ENCODE data around the gene ZNF280C. TPM values are rescaled to one million over a fixed set of nuclear protein-coding genes. Genes with fewer than 3 reads are reported as not detected.

The ZNF280C gene
- total and polyA plus RNA-seq, 2 of the 13 experiments (the other 11 are each of a cell fraction or from before 2014, with no cell fraction given), result 3.0 to 3.3 TPM

GRCh38 chrX:130296297-130296678 is 27.6 kb upstream of the ZNF280C start:
- no peaks in the 10 kb centered on the region for H3K27me3 ChIP-seq (ENCODE audit: control insufficient read depth in 1 of 2, insufficient read depth in 2 of 2, low read length in 2 of 2)
- H3K27ac ChIP-seq (ENCODE audit: extremely low read length, insufficient read depth, low read length), result no peak overlapping the region
- no peak overlapping the region for H3K9ac ChIP-seq (ENCODE audit: insufficient read depth, low read depth, low read length)
- TF ChIP-seq RXRA (CRISPR knock-in tag; IDR thresholded peaks at IDR 0.05) (no peak), ZNF775 (CRISPR knock-in tag; IDR thresholded peaks at IDR 0.05; ENCODE audit: borderline replicate concordance) (no peak), CBX1 (IDR thresholded peaks at IDR 0.05; ENCODE audit: low read depth) (no peak), CENPBD1 (CRISPR knock-in tag; IDR thresholded peaks at IDR 0.05; ENCODE audit: borderline replicate concordance, low read depth) (no peak), GRHL1 (CRISPR knock-in tag; conservative IDR thresholded peaks at IDR 0.05) (no peak), PBX3 (CRISPR knock-in tag; IDR thresholded peaks at IDR 0.05; ENCODE audit: borderline replicate concordance) (no peak), ZNF367 (CRISPR knock-in tag; IDR thresholded peaks at IDR 0.05; ENCODE audit: borderline replicate concordance) (no peak), ELF4 (CRISPR knock-in tag; IDR thresholded peaks at IDR 0.05; ENCODE audit: borderline replicate concordance) (no peak), SIN3A (IDR thresholded peaks at IDR 0.05; ENCODE audit: borderline replicate concordance, low read depth, low read length) (no peak), HOXA7 (CRISPR knock-in tag; IDR thresholded peaks at IDR 0.05) (no peak), TGIF2 (CRISPR knock-in tag; IDR thresholded peaks at IDR 0.05) (no peak), MLLT10 (CRISPR knock-in tag; IDR thresholded peaks at IDR 0.05) (no peak), MAZ (IDR thresholded peaks at IDR 0.05; ENCODE audit: borderline replicate concordance, low read depth, low read length) (no peak), MAZ (CRISPR knock-in tag; IDR thresholded peaks at IDR 0.05; ENCODE audit: low read depth) (no peak), KLF15 (CRISPR knock-in tag; IDR thresholded peaks at IDR 0.05; ENCODE audit: borderline replicate concordance) (no peak), TARDBP (CRISPR knock-in tag; IDR thresholded peaks at IDR 0.05) (no peak), MAFG (CRISPR knock-in tag; IDR thresholded peaks at IDR 0.05) (no peak), ARID4A (CRISPR knock-in tag; IDR thresholded peaks at IDR 0.05; ENCODE audit: borderline replicate concordance) (no peak)
- BruUV-seq (replicated peaks), result no TSS peak
- peaks cover 14% of the 10 kb centered on the region for H3K4me1 ChIP-seq (ENCODE audit: insufficient read depth, low read length)
- intact Hi-C loops (cut with micrococcal nuclease; ENCODE audit: unreplicated experiment), result no loop called here
- no peak overlapping the region for H3K4me3 ChIP-seq (replicated peaks in 1 of 3; ENCODE audit: insufficient read depth in 1 of 3, low read depth in 2 of 3, low read length in 3 of 3)
- ChIA-PET CTCF (ENCODE audit: low intra/inter-chr PET ratio, low total read pairs) (no interaction called here), POLR2A (no interaction called here)
- in situ Hi-C loops (cut with HindIII; ENCODE audit: extremely low pct_ligation_motif_present, low pct_unique_long_range_greater_than_20kb), result no loop called here
- H3K4me2 ChIP-seq (ENCODE audit: low read depth, low read length), result peak overlapping the region; percentile 12; the same call in 1 of the 2 replicates
- DNase-seq (ENCODE audit: low spot score), result no peak
- H3K79me2 ChIP-seq (ENCODE audit: insufficient read depth, low read length), result no peaks in the 10 kb centered on the region
- no peaks in the 10 kb centered on the region for H3K36me3 ChIP-seq (replicated peaks in 1 of 2; ENCODE audit: control insufficient read depth in 1 of 2, insufficient read depth in 2 of 2, low read length in 2 of 2)
- WGBS (ENCODE audit: low lambda C conversion rate), result 12% methylated on average over 3 of the region's 3 CpGs
- no peaks in the 10 kb centered on the region for H4K20me1 ChIP-seq (ENCODE audit: insufficient read depth, low read length)
- no peak overlapping the region for H2AFZ ChIP-seq (ENCODE audit: low read length)
- FAIRE-seq, result no peak
- ATAC-seq, result no peak; the same call in 2 of the 3 replicates
- no peaks in the 10 kb centered on the region for H3K9me3 ChIP-seq (ENCODE audit: low read length)
